Endodermal cell (in vitro differentiated cells): ENCODE results near the gene CRYL1. TPM values are rescaled to one million over a fixed set of nuclear protein-coding genes. Genes with fewer than 3 reads are reported as not detected.

Source experiments
- DNase-seq: peaks from one replicate; pipeline ENCODE4 v3.0.0-alpha.2; 2017
- H3K27ac ChIP-seq: 2 replicates; pipeline ENCODE4 v1.5.1; 2013; ENCODE audit warnings: mild to moderate bottlenecking, low read depth, low read length, moderate library complexity
- H3K27me3 ChIP-seq: 2 replicates; pipeline ENCODE4 v1.6.1; 2013; ENCODE audit warnings: mild to moderate bottlenecking, low read length, moderate library complexity; ENCODE audit not compliant: insufficient read depth, control insufficient read depth, poor library complexity, severe bottlenecking
- H3K36me3 ChIP-seq: 2 replicates; pipeline ENCODE4 v1.7.0; 2013; ENCODE audit warnings: mild to moderate bottlenecking, low read length, moderate library complexity; ENCODE audit not compliant: control insufficient read depth, insufficient read depth
- H3K4me1 ChIP-seq: one replicate; pipeline ENCODE4 v1.7.0; 2013; ENCODE audit warnings: low read length; ENCODE audit not compliant: control insufficient read depth, insufficient read depth
- H3K4me3 ChIP-seq: 2 replicates; pipeline ENCODE4 v1.5.1; 2013; ENCODE audit warnings: mild to moderate bottlenecking, low read length, moderate library complexity
- H3K9ac ChIP-seq: 2 replicates; pipeline ENCODE4 v1.6.1; 2013; ENCODE audit warnings: mild to moderate bottlenecking, low read length, moderate library complexity; ENCODE audit not compliant: poor library complexity, severe bottlenecking; ENCODE audit errors: extremely low read depth
- H3K9me3 ChIP-seq: 2 replicates; pipeline ENCODE4 v1.6.1; 2013; ENCODE audit warnings: mild to moderate bottlenecking, low read length, moderate library complexity; ENCODE audit not compliant: control insufficient read depth
- H3K27ac Mint-ChIP-seq: 2 replicates; pipeline ENCODE4 v1.8.0; 2020; ENCODE audit warnings: mixed read lengths
- H3K27me3 Mint-ChIP-seq: 2 replicates; pipeline ENCODE4 v1.8.0; 2021; ENCODE audit warnings: mild to moderate bottlenecking, mixed read lengths; ENCODE audit not compliant: insufficient read depth
- H3K36me3 Mint-ChIP-seq: 2 replicates; pipeline ENCODE4 v1.8.0; 2020; ENCODE audit warnings: low read depth, mixed read lengths
- H3K4me1 Mint-ChIP-seq: 2 replicates; pipeline ENCODE4 v1.8.0; 2020; ENCODE audit warnings: mixed read lengths
- H3K4me3 Mint-ChIP-seq: 2 replicates; pipeline ENCODE4 v1.8.0; 2020; ENCODE audit warnings: mild to moderate bottlenecking, moderate library complexity, mixed read lengths
- H3K9me3 Mint-ChIP-seq: 2 replicates; pipeline ENCODE4 v1.8.0; 2020; ENCODE audit warnings: mild to moderate bottlenecking, mixed read lengths
- WGBS, 2 experiments: methylation state at CpG; one replicate each; pipeline versions ENCODE4 v1.1.5 to v1.1.7; 2013; ENCODE audit warnings: missing lambda C conversion rate in 2 of 2, mixed read lengths in 1 of 2; ENCODE audit not compliant: insufficient coverage in 1 of 2, insufficient read length in 1 of 2; 5-methylcytosine and 5-hydroxymethylcytosine counted together
- total RNA-seq, 2 donors: library from RNA; stranded (reverse); fragmentation: NEBNext Ultra II Directional in 1 of 2; extraction: Animal tissue kit (Norgen Biotek cat#: 25700) in 1 of 2; gene quantifications; 2 replicates in 1 of 2; 3 replicates in 1 of 2; pipeline ENCODE4 v1.2.1, GENCODE V29; 2021
- TF ChIP-seq, protein P1 (sequence below): fragments of 200-600 bp; sonication (generic); conservative IDR thresholded peaks from 2 replicates; pipeline ENCODE4 v1.5.0; 2021; ENCODE audit warnings: antibody characterized with exemption, mild to moderate bottlenecking

Gene CRYL1
- total RNA-seq, 2 donors from 2014 or later: 1.7 to 4.1 TPM

DNA sequence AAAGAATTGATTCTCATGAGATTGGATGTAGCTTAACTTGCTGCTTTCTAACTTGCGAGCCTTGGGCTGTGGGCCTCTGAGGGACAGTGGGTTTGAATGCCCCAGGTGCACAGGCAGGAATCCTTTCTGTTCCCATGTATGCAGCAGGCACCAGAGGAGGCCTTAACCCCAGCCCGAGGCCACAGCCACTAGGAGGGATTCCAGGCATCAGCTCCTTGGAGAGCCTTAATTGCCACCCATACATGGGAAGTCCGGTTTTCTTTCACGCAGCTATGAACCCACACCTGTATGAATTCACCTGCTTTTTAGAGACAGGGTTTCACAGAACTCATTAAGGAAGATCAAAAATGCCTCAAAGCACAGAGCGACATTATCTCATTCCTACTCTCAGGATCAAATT, 117.9 kb downstream of the CRYL1 start:
- H3K27ac ChIP-seq: no peak overlapping the region
- no peaks in the 10 kb centered on the region for H3K36me3 ChIP-seq
- Mint-ChIP-seq H3K36me3 (no peaks in the 10 kb centered on the region), H3K27ac (no peak overlapping the region), H3K27me3 (peaks cover 3% of the 10 kb centered on the region), H3K9me3 (no peaks in the 10 kb centered on the region), H3K4me3 (no peak overlapping the region), H3K4me1 (no peaks in the 10 kb centered on the region)
- no peaks in the 10 kb centered on the region for H3K4me1 ChIP-seq
- WGBS, 2 experiments: 88 to 89% methylated on average over 4 to 5 of the region's 5 CpGs
- H3K27me3 ChIP-seq: no peaks in the 10 kb centered on the region
- TF ChIP-seq, protein P1, sequence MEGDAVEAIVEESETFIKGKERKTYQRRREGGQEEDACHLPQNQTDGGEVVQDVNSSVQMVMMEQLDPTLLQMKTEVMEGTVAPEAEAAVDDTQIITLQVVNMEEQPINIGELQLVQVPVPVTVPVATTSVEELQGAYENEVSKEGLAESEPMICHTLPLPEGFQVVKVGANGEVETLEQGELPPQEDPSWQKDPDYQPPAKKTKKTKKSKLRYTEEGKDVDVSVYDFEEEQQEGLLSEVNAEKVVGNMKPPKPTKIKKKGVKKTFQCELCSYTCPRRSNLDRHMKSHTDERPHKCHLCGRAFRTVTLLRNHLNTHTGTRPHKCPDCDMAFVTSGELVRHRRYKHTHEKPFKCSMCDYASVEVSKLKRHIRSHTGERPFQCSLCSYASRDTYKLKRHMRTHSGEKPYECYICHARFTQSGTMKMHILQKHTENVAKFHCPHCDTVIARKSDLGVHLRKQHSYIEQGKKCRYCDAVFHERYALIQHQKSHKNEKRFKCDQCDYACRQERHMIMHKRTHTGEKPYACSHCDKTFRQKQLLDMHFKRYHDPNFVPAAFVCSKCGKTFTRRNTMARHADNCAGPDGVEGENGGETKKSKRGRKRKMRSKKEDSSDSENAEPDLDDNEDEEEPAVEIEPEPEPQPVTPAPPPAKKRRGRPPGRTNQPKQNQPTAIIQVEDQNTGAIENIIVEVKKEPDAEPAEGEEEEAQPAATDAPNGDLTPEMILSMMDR: no peak
- no peaks in the 10 kb centered on the region for H3K9me3 ChIP-seq
- no peak overlapping the region for H3K4me3 ChIP-seq
- H3K9ac ChIP-seq: no peak overlapping the region
- peak; percentile 41 for DNase-seq

DNA sequence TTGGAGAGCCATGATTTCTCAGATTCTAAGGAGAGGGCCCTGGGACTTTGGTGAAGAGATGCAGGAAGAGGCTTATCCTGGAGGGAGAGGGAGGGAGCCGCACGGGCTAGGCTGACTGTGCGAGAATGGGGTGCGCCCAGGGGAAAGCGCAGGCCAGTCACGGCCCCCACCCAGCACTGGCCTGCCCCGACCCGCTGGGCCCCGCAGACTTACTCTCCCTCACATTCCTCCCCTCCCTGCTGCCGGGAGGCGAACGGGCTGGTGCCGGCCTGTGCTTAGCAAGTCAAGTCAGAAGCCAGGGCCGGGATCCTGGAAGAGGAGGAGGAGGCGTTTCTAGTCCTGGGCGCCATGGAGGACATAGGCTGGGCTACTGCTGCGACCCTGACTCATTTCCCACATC, 120.0 kb downstream of the CRYL1 start:
- Mint-ChIP-seq H3K4me3 (peak overlapping the region; percentile 43), H3K27ac (no peak overlapping the region), H3K27me3 (peaks cover 2% of the 10 kb centered on the region), H3K36me3 (no peaks in the 10 kb centered on the region), H3K4me1 (peaks cover 6% of the 10 kb centered on the region), H3K9me3 (no peaks in the 10 kb centered on the region)
- H3K27ac ChIP-seq: no peak overlapping the region
- H3K36me3 ChIP-seq: no peaks in the 10 kb centered on the region
- 39 to 40% methylated on average over 1 to 16 of the region's 17 CpGs for WGBS, 2 experiments
- H3K9ac ChIP-seq: no peak overlapping the region
- H3K4me1 ChIP-seq: no peaks in the 10 kb centered on the region
- peak; percentile 83 for DNase-seq
- no peaks in the 10 kb centered on the region for H3K9me3 ChIP-seq
- H3K27me3 ChIP-seq: no peaks in the 10 kb centered on the region
- TF ChIP-seq, protein P1: no peak
- H3K4me3 ChIP-seq: no peak overlapping the region

DNA sequence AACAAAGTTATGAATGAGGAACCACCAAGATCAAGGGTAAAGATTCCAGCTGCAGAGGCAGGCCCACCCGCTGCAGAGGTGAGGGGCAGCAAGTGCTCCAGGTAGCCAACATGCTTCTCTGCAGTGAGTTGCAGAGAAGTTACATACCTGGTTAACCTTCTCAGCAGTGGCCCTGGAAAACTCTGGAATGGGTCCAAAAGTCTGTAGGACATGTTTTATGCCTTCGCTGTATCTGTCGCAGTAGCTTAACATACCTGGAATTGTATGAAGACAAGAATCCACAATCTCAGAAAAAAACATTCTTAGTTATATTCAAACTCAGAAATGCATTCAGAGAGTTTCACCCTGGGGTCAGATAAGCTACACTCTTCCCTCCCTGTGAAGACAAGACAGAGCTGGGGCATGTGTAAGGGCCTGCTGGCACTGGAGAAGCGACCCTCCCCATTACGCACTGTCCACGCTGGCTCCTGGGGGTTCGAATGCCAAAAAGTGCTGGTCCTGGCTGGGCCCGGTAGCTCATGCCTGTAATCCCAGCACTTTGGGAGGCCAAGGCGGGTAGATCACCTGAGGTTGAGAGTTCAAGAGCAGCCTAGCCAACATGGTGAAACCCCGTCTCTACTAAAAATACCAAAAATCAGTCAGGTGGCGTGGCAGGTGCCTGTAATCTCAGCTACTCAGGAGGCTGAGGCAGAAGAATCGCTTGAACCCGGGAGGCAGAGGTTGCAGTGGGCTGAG, 121.0 kb downstream of the CRYL1 start:
- Mint-ChIP-seq H3K4me3 (no peak overlapping the region), H3K27ac (no peak overlapping the region), H3K36me3 (no peaks in the 10 kb centered on the region), H3K4me1 (peaks cover 6% of the 10 kb centered on the region), H3K9me3 (no peaks in the 10 kb centered on the region), H3K27me3 (peaks cover 2% of the 10 kb centered on the region)
- Histone ChIP-seq H3K9ac (no peak overlapping the region), H3K4me1 (no peaks in the 10 kb centered on the region), H3K9me3 (no peaks in the 10 kb centered on the region), H3K36me3 (no peaks in the 10 kb centered on the region), H3K27ac (no peak overlapping the region), H3K27me3 (no peaks in the 10 kb centered on the region), H3K4me3 (no peak overlapping the region)
- WGBS, 2 experiments: 85% methylated on average over 8 to 13 of the region's 13 CpGs
- TF ChIP-seq, protein P1: no peak
- no peak for DNase-seq
